HG03520 (cell line): Measurements from ENCODE around the gene LAMA4.

Experiments used
- ATAC-seq: cut with Tn5 transposase; IDR thresholded peaks from one replicate; pipeline ENCODE4 v1.9.1; 2021; ENCODE audit warnings: mild to moderate bottlenecking, moderate library complexity; ENCODE audit not compliant: unreplicated experiment

LAMA4 gene

GRCh38 chr6:112245511-112246203, 8.7 kb downstream of the LAMA4 start:
- ATAC-seq = no peak

GRCh38 chr6:112243861-112244827, 10.2 kb downstream of the LAMA4 start:
- no peak for ATAC-seq

- ATAC-seq = no peak
These were observed 12.4 kb downstream of the LAMA4 start for GRCh38 chr6:112241820-112242429.

DNA sequence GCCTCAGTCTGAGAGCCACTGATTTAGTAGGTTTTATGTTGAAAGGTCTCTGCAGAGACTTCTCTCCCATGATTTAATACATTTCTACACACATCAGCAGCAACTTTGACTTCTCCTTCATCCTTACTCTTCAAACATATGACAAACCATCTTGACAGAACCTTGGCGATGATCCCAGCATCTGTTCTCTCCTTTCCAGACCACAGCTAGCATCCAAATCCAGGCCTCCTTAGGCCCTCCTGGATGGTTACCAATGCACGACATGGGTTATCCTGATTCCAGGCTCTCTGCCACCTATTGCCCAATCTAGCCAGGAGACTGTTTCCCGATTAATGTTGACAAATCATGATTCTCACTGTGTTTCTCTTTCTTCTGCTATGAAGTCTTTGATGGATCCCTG, 16.8 kb downstream of the LAMA4 start:
- no peak for ATAC-seq

DNA sequence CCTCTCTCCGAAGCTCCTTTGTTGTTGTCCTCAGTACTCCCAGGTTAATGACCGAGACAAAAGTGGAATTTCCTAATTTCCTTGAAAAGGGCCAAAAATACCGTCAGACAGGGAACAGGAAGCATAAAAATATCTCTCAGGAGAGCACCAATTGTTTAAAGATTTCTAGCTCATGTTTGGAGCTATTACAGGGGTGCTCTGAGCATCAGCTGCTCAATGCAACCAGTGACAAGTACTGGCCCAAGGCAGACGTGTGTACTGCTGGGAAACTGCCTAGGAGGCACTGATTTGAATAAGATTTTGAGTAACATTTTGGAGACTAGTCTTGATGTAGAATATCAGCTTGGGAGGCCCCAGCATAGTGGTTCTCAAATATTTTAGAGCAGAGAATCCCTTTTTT, 17.3 kb downstream of the LAMA4 start:
- no peak for ATAC-seq

DNA sequence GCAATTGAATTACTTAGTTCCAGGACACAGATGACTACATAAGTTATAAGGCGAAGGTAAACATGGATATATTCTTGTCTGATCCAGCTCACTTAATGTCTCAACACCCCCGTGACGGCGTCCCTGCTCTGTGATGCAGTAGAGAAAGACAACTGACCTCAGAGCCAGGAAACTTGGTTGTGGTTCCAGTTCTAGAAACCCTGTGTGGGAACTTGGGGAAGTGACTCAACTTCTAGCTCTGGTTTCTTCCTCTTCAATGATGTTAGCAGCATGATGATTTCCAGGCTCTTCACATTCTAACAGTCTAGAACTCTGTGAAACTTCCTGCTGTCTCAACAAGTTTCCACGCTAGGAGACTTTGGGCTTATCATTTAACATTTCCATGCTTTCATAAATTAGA, 18.4 kb downstream of the LAMA4 start:
- ATAC-seq = no peak

DNA sequence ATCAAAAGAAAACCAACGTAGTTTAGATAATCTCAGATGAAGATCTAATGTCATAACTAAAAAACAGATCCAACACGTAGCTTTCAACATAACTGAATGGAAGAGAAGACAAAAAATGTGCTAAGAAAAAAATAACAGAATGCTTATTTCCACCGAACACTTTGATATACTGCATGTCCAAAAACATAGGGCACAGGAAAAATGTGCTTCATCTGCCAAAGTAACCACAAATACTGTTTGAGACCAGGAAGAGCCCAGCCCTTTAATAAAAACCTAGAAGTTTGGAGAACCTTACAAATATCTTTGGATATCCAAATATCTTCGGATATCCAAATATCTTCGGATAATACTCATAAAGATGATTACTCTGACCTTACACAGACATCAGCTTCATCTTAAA, 19.8 kb downstream of the LAMA4 start:
- no peak for ATAC-seq

DNA sequence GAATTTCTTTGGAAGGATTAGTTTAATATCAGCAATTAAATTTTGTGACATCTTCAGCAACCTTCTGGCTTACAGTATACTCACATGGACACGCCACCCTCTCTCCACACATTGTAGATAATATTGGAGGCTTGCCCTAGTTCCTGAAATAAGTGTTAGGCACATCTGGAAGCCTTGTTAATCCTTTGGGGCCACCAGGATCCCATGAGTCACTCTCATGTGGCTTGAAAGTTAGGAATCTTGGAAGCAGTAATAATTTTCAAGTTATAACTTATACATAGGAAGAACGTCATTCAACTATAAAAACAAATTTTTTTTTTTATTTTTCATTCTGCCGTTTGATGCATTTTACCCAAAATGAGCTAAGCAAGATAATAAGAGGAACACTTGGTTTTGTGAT, 20.5 kb downstream of the LAMA4 start:
- no peak for ATAC-seq

- ATAC-seq = no peak
These were observed 21.5 kb downstream of the LAMA4 start for GRCh38 chr6:112232845-112233256.

DNA sequence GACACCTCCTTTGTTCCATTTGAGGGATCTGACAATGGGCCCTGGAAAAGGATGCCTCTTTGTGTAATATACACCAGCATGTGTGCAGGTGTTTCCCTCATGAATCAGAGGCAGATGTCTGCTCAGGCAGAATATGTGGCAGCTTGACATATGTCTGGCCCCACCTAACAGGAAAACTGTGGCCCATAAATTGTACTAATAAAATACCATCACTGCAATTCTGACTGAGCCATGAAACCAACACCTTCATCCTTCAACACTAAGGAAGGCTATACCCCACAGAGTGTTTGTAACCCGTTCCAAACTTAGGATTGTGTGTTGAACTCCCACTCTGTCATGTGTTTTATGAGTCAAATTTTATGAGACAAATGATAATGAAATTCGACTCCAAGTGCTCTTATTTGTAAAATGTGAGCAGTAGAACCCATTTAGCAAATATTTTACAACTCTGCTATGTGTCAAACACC, 22.7 kb downstream of the LAMA4 start:
- ATAC-seq = no peak

DNA sequence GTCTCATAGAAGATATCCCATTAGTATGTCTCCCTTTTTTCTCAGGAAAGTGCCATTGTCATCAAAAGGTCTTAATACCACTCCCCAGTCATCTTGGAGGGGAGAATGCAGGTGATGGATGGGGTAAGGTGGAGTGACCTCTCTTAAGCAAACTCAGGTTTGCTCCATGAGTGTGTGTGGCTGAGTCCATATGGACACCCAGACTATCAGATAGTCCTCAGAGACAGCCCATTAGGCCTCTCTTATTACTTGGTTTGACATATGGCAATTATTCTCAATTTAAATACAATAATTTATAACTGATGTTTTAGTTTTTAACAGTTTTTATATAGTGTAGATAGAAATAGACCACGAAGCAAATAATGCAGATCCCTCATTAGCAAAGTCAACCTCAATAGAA, 23.2 kb downstream of the LAMA4 start:
- no peak for ATAC-seq

- no peak for ATAC-seq
These were observed 25.7 kb downstream of the LAMA4 start for GRCh38 chr6:112228480-112229332.

- ATAC-seq = no peak
These were observed 26.4 kb downstream of the LAMA4 start for GRCh38 chr6:112227992-112228391.

GRCh38 chr6:112227411-112227810, 27.0 kb downstream of the LAMA4 start:
- no peak for ATAC-seq

DNA sequence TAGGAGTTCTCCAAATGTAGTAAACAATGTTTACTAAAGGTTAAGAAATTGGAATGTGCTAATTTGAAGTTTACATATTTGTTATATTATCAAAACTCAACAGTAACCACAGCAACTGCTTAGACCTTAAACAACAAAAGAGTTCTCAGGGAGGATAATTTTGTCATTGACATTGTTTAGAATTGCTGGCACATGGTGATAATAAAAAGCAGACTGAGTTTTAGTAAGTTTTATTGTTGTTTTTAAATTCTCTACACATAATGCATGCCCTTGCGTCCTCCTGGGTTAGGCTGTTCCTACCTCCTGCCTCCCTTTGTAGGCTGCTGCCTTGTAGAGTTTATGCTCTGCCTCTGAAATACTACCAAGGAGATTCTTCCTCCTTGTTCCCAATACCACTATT, 28.7 kb downstream of the LAMA4 start:
- ATAC-seq = no peak

DNA sequence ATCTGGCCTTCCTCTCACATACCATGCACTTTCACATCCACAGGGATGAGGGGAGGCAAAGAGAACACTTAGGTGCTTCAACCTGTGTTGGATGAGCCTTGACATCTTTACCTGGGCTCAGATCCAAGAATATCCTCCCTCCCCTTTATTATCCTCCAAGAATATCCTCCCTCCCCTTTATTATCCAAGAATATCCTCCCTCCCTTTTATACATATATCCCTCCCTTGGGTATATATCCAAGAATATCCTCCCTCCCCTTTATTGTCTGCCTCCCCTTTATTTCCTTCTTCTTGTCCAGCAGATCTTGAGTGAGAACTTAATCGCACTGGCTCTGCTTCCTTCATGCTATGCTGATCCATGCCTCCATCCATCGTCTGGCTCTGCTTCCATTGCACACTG, 30.3 kb downstream of the LAMA4 start:
- ATAC-seq = no peak

GRCh38 chr6:112223070-112223861, 31.1 kb downstream of the LAMA4 start:
- no peak for ATAC-seq

DNA sequence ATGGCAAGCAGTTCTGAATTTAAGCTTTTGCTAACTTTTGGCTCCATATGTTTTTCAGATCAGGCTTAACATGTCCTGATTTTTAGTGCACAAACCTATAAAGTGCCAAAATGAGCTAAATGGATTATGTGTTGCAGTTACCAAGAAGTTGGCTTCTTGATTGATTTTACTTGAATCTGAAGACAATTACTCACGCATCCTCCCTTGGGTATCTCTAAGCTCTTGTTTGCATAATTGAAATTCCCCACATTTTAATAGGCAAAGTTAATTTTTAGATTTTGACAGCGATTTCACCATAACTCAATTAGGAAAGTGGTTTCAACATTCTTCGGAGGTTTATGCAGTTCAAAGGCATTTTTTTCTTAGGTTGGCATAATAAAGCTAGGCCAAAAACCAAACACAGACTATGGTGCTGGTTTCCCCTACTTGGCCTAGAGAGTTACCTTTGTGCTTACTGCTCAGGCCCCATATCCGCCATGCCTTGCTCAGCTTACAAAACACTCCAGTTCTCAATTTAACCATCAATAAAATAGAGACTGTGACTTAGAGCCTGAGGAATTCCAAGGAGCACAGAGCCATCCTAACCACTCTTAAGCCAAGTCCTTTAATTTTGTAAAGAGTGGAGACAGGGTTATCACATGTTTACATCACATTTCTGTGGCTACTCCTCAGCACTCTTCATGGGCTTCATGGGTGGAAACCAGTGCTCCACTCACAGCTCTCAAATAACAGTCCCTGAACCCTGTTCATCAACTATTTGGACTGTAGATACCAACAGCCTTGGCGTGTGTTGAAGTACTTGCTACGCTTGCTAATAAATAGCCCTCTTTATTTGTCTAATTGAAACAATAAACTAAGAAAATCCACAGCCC, 32.1 kb downstream of the LAMA4 start:
- ATAC-seq = no peak

- ATAC-seq = no peak
These were observed 32.8 kb downstream of the LAMA4 start for GRCh38 chr6:112221561-112221960.
